Activated CD4-positive, alpha-beta memory T cell treated with anti-CD3 and anti-CD28 coated beads, Interleukin-2, amount 10 ng/mL, durations not matched to agents 7 days and 5 days (primary cell): ENCODE results near the gene DPP10. TPM values are rescaled to one million over a fixed set of nuclear protein-coding genes. Genes with fewer than 3 reads are reported as not detected.

Experiments used
- CTCF ChIA-PET: fragments of 350-600 bp; sonication (Branson Sonifier 250); formaldehyde crosslinking; loops from one replicate; lab custom pipeline; 2021; ENCODE audit warnings: antibody characterized with exemption, inconsistent platforms; lab: Charles Lee
- POLR2A ChIA-PET: fragments of 350-600 bp; sonication (Branson Sonifier 250); formaldehyde crosslinking; loops from one replicate; lab custom pipeline; 2021; ENCODE audit warnings: antibody characterized with exemption; lab: Charles Lee
- DNase-seq: peaks from one replicate; pipeline ENCODE4 v3.0.0-alpha.2; 2020
- H3K27ac Mint-ChIP-seq: one replicate; pipeline ENCODE4 v1.8.0; 2021; ENCODE audit warnings: mild to moderate bottlenecking, mixed read lengths
- H3K27me3 Mint-ChIP-seq: one replicate; pipeline ENCODE4 v1.8.0; 2021; ENCODE audit warnings: mixed read lengths
- H3K36me3 Mint-ChIP-seq: one replicate; pipeline ENCODE4 v1.8.0; 2021; ENCODE audit warnings: low read depth, mixed read lengths
- H3K4me1 Mint-ChIP-seq: one replicate; pipeline ENCODE4 v1.8.0; 2021; ENCODE audit warnings: mixed read lengths
- H3K4me3 Mint-ChIP-seq: one replicate; pipeline ENCODE4 v1.8.0; 2021; ENCODE audit warnings: mild to moderate bottlenecking, mixed read lengths
- H3K9me3 Mint-ChIP-seq: one replicate; pipeline ENCODE4 v1.8.0; 2021; ENCODE audit warnings: mixed read lengths
- total RNA-seq, 2 experiments: library from RNA; stranded (reverse); gene quantifications; one replicate each; pipeline ENCODE4 v1.2.3, GENCODE V29; 2021

The DPP10 gene
- total RNA-seq, 2 experiments from 2014 or later = not detected

GRCh38 chr2:115299199-115299598 is 856.8 kb downstream of the DPP10 start:
- no peak overlapping the region for H3K27ac Mint-ChIP-seq
- ChIA-PET POLR2A (no interaction called here), CTCF (no interaction called here)
- H3K9me3 Mint-ChIP-seq = peaks cover 7% of the 10 kb centered on the region
- H3K4me1 Mint-ChIP-seq = no peaks in the 10 kb centered on the region
- no peaks in the 10 kb centered on the region for H3K36me3 Mint-ChIP-seq
- no peak for DNase-seq
- H3K27me3 Mint-ChIP-seq = no peaks in the 10 kb centered on the region
- H3K4me3 Mint-ChIP-seq = no peak overlapping the region

GRCh38 chr2:115305712-115306111 is 863.3 kb downstream of the DPP10 start:
- POLR2A ChIA-PET = no interaction called here
- no peak for DNase-seq

GRCh38 chr2:115314119-115314518 is 871.7 kb downstream of the DPP10 start:
- ChIA-PET CTCF (no interaction called here), POLR2A (no interaction called here)
- no peak overlapping the region for H3K4me3 Mint-ChIP-seq
- no peaks in the 10 kb centered on the region for H3K4me1 Mint-ChIP-seq
- H3K27me3 Mint-ChIP-seq = no peaks in the 10 kb centered on the region
- DNase-seq = no peak
- no peaks in the 10 kb centered on the region for H3K36me3 Mint-ChIP-seq
- H3K9me3 Mint-ChIP-seq = peaks cover 4% of the 10 kb centered on the region
- no peak overlapping the region for H3K27ac Mint-ChIP-seq

More at GRCh38 chr2:115305712-115306111, 863.3 kb downstream of the DPP10 start:
- H3K27ac Mint-ChIP-seq = no peak overlapping the region
- H3K27me3 Mint-ChIP-seq = no peaks in the 10 kb centered on the region
- H3K4me3 Mint-ChIP-seq = no peak overlapping the region
- CTCF ChIA-PET = no interaction called here
- peaks cover 21% of the 10 kb centered on the region for H3K9me3 Mint-ChIP-seq
- no peaks in the 10 kb centered on the region for H3K36me3 Mint-ChIP-seq
- H3K4me1 Mint-ChIP-seq = no peaks in the 10 kb centered on the region

GRCh38 chr2:115327061-115327460 is 884.6 kb downstream of the DPP10 start:
- POLR2A ChIA-PET = no interaction called here
- Mint-ChIP-seq H3K27ac (no peak overlapping the region), H3K4me1 (no peaks in the 10 kb centered on the region), H3K9me3 (peaks cover 6% of the 10 kb centered on the region), H3K4me3 (no peak overlapping the region), H3K27me3 (no peaks in the 10 kb centered on the region), H3K36me3 (no peaks in the 10 kb centered on the region)
- CTCF ChIA-PET = no interaction called here
- no peak for DNase-seq

GRCh38 chr2:115359550-115359949 is 917.1 kb downstream of the DPP10 start:
- Mint-ChIP-seq H3K27me3 (no peaks in the 10 kb centered on the region), H3K27ac (no peak overlapping the region), H3K9me3 (peaks cover 13% of the 10 kb centered on the region), H3K36me3 (no peaks in the 10 kb centered on the region), H3K4me1 (no peaks in the 10 kb centered on the region), H3K4me3 (no peak overlapping the region)
- CTCF ChIA-PET = no interaction called here
- no peak for DNase-seq
- POLR2A ChIA-PET = no interaction called here

- DNase-seq = no peak
- Mint-ChIP-seq H3K4me1 (no peaks in the 10 kb centered on the region), H3K27ac (no peak overlapping the region), H3K9me3 (peaks cover 9% of the 10 kb centered on the region), H3K4me3 (no peak overlapping the region), H3K36me3 (no peaks in the 10 kb centered on the region), H3K27me3 (no peaks in the 10 kb centered on the region)
- CTCF ChIA-PET = no interaction called here
- POLR2A ChIA-PET = no interaction called here
Measured at GRCh38 chr2:115364093-115364492, 921.7 kb downstream of the DPP10 start.

- H3K4me3 Mint-ChIP-seq = no peak overlapping the region
- no peaks in the 10 kb centered on the region for H3K36me3 Mint-ChIP-seq
- DNase-seq = no peak
- peaks cover 19% of the 10 kb centered on the region for H3K9me3 Mint-ChIP-seq
- no peak overlapping the region for H3K27ac Mint-ChIP-seq
- ChIA-PET POLR2A (no interaction called here), CTCF (no interaction called here)
- no peaks in the 10 kb centered on the region for H3K27me3 Mint-ChIP-seq
- no peaks in the 10 kb centered on the region for H3K4me1 Mint-ChIP-seq
Measured at GRCh38 chr2:115369400-115369799, 927.0 kb downstream of the DPP10 start.

GRCh38 chr2:115374981-115375380 is 932.5 kb downstream of the DPP10 start:
- no peaks in the 10 kb centered on the region for H3K36me3 Mint-ChIP-seq
- ChIA-PET CTCF (no interaction called here), POLR2A (no interaction called here)
- H3K4me1 Mint-ChIP-seq = no peaks in the 10 kb centered on the region
- no peaks in the 10 kb centered on the region for H3K27me3 Mint-ChIP-seq
- DNase-seq = no peak
- H3K9me3 Mint-ChIP-seq = peaks cover 27% of the 10 kb centered on the region
- H3K27ac Mint-ChIP-seq = no peak overlapping the region
- H3K4me3 Mint-ChIP-seq = no peak overlapping the region

GRCh38 chr2:115384399-115384798 is 942.0 kb downstream of the DPP10 start:
- DNase-seq = no peak
- H3K36me3 Mint-ChIP-seq = no peaks in the 10 kb centered on the region
- POLR2A ChIA-PET = no interaction called here
- no peak overlapping the region for H3K27ac Mint-ChIP-seq
- no peaks in the 10 kb centered on the region for H3K27me3 Mint-ChIP-seq
- peaks cover 14% of the 10 kb centered on the region for H3K9me3 Mint-ChIP-seq
- no peak overlapping the region for H3K4me3 Mint-ChIP-seq
- CTCF ChIA-PET = no interaction called here
- H3K4me1 Mint-ChIP-seq = no peaks in the 10 kb centered on the region

- Mint-ChIP-seq H3K36me3 (no peaks in the 10 kb centered on the region), H3K4me1 (no peaks in the 10 kb centered on the region), H3K4me3 (no peak overlapping the region), H3K27me3 (no peaks in the 10 kb centered on the region), H3K9me3 (peaks cover 11% of the 10 kb centered on the region), H3K27ac (no peak overlapping the region)
- ChIA-PET CTCF (no interaction called here), POLR2A (no interaction called here)
- DNase-seq = no peak
Measured at GRCh38 chr2:115386465-115386864, 944.0 kb downstream of the DPP10 start.

- H3K27ac Mint-ChIP-seq = no peak overlapping the region
- peaks cover 11% of the 10 kb centered on the region for H3K9me3 Mint-ChIP-seq
- no peak overlapping the region for H3K4me3 Mint-ChIP-seq
- H3K36me3 Mint-ChIP-seq = no peaks in the 10 kb centered on the region
- CTCF ChIA-PET = no interaction called here
- no peaks in the 10 kb centered on the region for H3K27me3 Mint-ChIP-seq
- H3K4me1 Mint-ChIP-seq = no peaks in the 10 kb centered on the region
- no peak for DNase-seq
- POLR2A ChIA-PET = no interaction called here
Measured at GRCh38 chr2:115389024-115389423, 946.6 kb downstream of the DPP10 start.

- CTCF ChIA-PET = no interaction called here
- H3K4me3 Mint-ChIP-seq = no peak overlapping the region
- H3K4me1 Mint-ChIP-seq = no peaks in the 10 kb centered on the region
- no peak overlapping the region for H3K27ac Mint-ChIP-seq
- H3K9me3 Mint-ChIP-seq = peaks cover 10% of the 10 kb centered on the region
- H3K36me3 Mint-ChIP-seq = no peaks in the 10 kb centered on the region
- no peak for DNase-seq
- POLR2A ChIA-PET = no interaction called here
- no peaks in the 10 kb centered on the region for H3K27me3 Mint-ChIP-seq
Measured at GRCh38 chr2:115389898-115390565, 947.6 kb downstream of the DPP10 start.

GRCh38 chr2:115396579-115396978 is 954.1 kb downstream of the DPP10 start:
- H3K9me3 Mint-ChIP-seq = peaks cover 18% of the 10 kb centered on the region
- ChIA-PET CTCF (no interaction called here), POLR2A (no interaction called here)
- no peaks in the 10 kb centered on the region for H3K4me1 Mint-ChIP-seq
- no peaks in the 10 kb centered on the region for H3K36me3 Mint-ChIP-seq
- no peak overlapping the region for H3K27ac Mint-ChIP-seq
- no peak for DNase-seq
- no peaks in the 10 kb centered on the region for H3K27me3 Mint-ChIP-seq
- no peak overlapping the region for H3K4me3 Mint-ChIP-seq

- H3K4me1 Mint-ChIP-seq = no peaks in the 10 kb centered on the region
- no peak overlapping the region for H3K27ac Mint-ChIP-seq
- H3K9me3 Mint-ChIP-seq = peaks cover 11% of the 10 kb centered on the region
- H3K27me3 Mint-ChIP-seq = no peaks in the 10 kb centered on the region
- POLR2A ChIA-PET = no interaction called here
- H3K4me3 Mint-ChIP-seq = no peak overlapping the region
- no peaks in the 10 kb centered on the region for H3K36me3 Mint-ChIP-seq
- no peak for DNase-seq
- CTCF ChIA-PET = no interaction called here
Measured at GRCh38 chr2:115400940-115401339, 958.5 kb downstream of the DPP10 start.
